H9 (cell line): Measurements from ENCODE around the gene CATSPERE. TPM values are rescaled to one million over a fixed set of nuclear protein-coding genes. Genes with fewer than 3 reads are reported as not detected.
"Not testable (repeated sequence)": the region's sequence is repeated elsewhere in the genome, so short reads cannot be mapped to it uniquely, and the experiment has no call there.

Experiments
- DNase-seq: peaks from one replicate; pipeline ENCODE4 v3.0.0-alpha.2; 2017
- H2AFZ ChIP-seq: one replicate; pipeline ENCODE4 v1.6.1; 2013; ENCODE audit warnings: mild to moderate bottlenecking, low read length, control low read depth, moderate library complexity
- H2AK5ac ChIP-seq: 2 replicates; pipeline ENCODE4 v1.6.1; 2013; ENCODE audit warnings: low read length, control low read depth, mixed read lengths; ENCODE audit not compliant: insufficient read length
- H2BK120ac ChIP-seq: one replicate; pipeline ENCODE4 v1.6.1; 2013; ENCODE audit warnings: low read depth, mild to moderate bottlenecking, low read length, control low read depth, inconsistent platforms; ENCODE audit not compliant: poor library complexity, severe bottlenecking
- H2BK12ac ChIP-seq: 2 replicates; pipeline ENCODE4 v1.6.1; 2013; ENCODE audit warnings: low read length, control low read depth, mixed read lengths, low read depth; ENCODE audit not compliant: insufficient read length
- H2BK15ac ChIP-seq: 2 replicates; pipeline ENCODE4 v1.6.1; 2013; ENCODE audit warnings: low read depth, low read length, control low read depth
- H2BK20ac ChIP-seq: one replicate; pipeline ENCODE4 v1.6.1; 2013; ENCODE audit warnings: low read depth, mild to moderate bottlenecking, low read length, control low read depth, inconsistent platforms; ENCODE audit not compliant: poor library complexity, severe bottlenecking
- H2BK5ac ChIP-seq: 2 replicates; pipeline ENCODE4 v1.6.1; 2013; ENCODE audit warnings: low read length, control low read depth, mixed read lengths; ENCODE audit not compliant: insufficient read length
- H3K14ac ChIP-seq: 2 replicates; pipeline ENCODE4 v1.6.1; 2013; ENCODE audit warnings: low read length, control low read depth; ENCODE audit not compliant: insufficient read depth
- H3K18ac ChIP-seq: 2 replicates; pipeline ENCODE4 v1.6.1; 2013; ENCODE audit warnings: low read depth, mild to moderate bottlenecking, mixed read lengths, low read length, control low read depth; ENCODE audit not compliant: insufficient read length
- H3K23ac ChIP-seq: 2 replicates; pipeline ENCODE4 v1.6.1; 2013; ENCODE audit warnings: low read length, control low read depth, mixed read lengths, low read depth; ENCODE audit not compliant: insufficient read length
- H3K23me2 ChIP-seq: 2 replicates; pipeline ENCODE4 v1.6.1; 2013; ENCODE audit warnings: low read depth, mild to moderate bottlenecking, mixed read lengths, low read length, control low read depth; ENCODE audit not compliant: insufficient read length, poor library complexity, severe bottlenecking
- H3K27ac ChIP-seq: 2 replicates; pipeline ENCODE4 v1.5.1; 2013; ENCODE audit warnings: low read length, control low read depth, mixed read lengths, low read depth; ENCODE audit not compliant: insufficient read length
- H3K27me3 ChIP-seq: 2 replicates; pipeline ENCODE4 v1.6.1; 2013; ENCODE audit warnings: low read length, control low read depth, inconsistent platforms; ENCODE audit not compliant: insufficient read depth
- H3K4ac ChIP-seq: 2 replicates; pipeline ENCODE4 v1.6.1; 2013; ENCODE audit warnings: low read depth, mild to moderate bottlenecking, control low read depth, inconsistent platforms, low read length, moderate library complexity
- H3K4me1 ChIP-seq: 2 replicates; pipeline ENCODE4 v1.6.1; 2013; ENCODE audit warnings: low read length, control low read depth, inconsistent platforms; ENCODE audit not compliant: insufficient read depth
- H3K4me2 ChIP-seq: 2 replicates; pipeline ENCODE4 v1.6.1; 2013; ENCODE audit warnings: low read length, control low read depth, mixed read lengths; ENCODE audit not compliant: insufficient read length, insufficient read depth
- H3K56ac ChIP-seq: 2 replicates; pipeline ENCODE4 v1.6.1; 2013; ENCODE audit warnings: low read depth, mild to moderate bottlenecking, mixed read lengths, low read length, control low read depth; ENCODE audit not compliant: insufficient read length
- H3K79me1 ChIP-seq: 2 replicates; pipeline ENCODE4 v1.6.1; 2013; ENCODE audit warnings: low read depth, mild to moderate bottlenecking, moderate library complexity, low read length, control low read depth, inconsistent platforms; ENCODE audit not compliant: insufficient read depth, poor library complexity, severe bottlenecking
- H3K79me2 ChIP-seq: 2 replicates; pipeline ENCODE4 v1.6.1; 2013; ENCODE audit warnings: low read length, control low read depth, inconsistent platforms; ENCODE audit not compliant: insufficient read depth
- H3K9ac ChIP-seq: 2 replicates; pipeline ENCODE4 v1.6.1; 2013; ENCODE audit warnings: low read length, control low read depth, mixed read lengths; ENCODE audit not compliant: insufficient read length; ENCODE audit errors: extremely low read depth
- H3K9me3 ChIP-seq: one replicate; pipeline ENCODE4 v1.6.1; 2013; ENCODE audit warnings: low read depth, low read length, inconsistent platforms; ENCODE audit not compliant: control insufficient read depth
- H3T11ph ChIP-seq: one replicate; pipeline ENCODE4 v1.6.1; 2013; ENCODE audit warnings: mild to moderate bottlenecking, low read length, control low read depth, inconsistent platforms
- H4K20me1 ChIP-seq: one replicate; pipeline ENCODE4 v1.6.1; 2013; ENCODE audit not compliant: control insufficient read depth, insufficient read length, insufficient read depth
- H4K5ac ChIP-seq: 2 replicates; pipeline ENCODE4 v1.6.1; 2013; ENCODE audit warnings: low read depth, mild to moderate bottlenecking, mixed read lengths, low read length, control low read depth; ENCODE audit not compliant: insufficient read length
- H4K8ac ChIP-seq: replicated peaks from 2 replicates; pipeline ENCODE4 v1.6.1; 2013; ENCODE audit warnings: low read length, control low read depth, mixed read lengths, low read depth; ENCODE audit not compliant: insufficient read length
- H4K91ac ChIP-seq: 2 replicates; pipeline ENCODE4 v1.6.1; 2013; ENCODE audit warnings: low read depth, mild to moderate bottlenecking, moderate library complexity, mixed read lengths, low read length, control low read depth; ENCODE audit not compliant: insufficient read length
- H3K27ac Mint-ChIP-seq, 3 experiments: 2 replicates in 2 of 3; 3 replicates in 1 of 3; pipeline ENCODE4 v1.8.0; 2020 to 2021; ENCODE audit warnings: mixed read lengths in 3 of 3, mild to moderate bottlenecking in 1 of 3, moderate library complexity in 1 of 3
- H3K27me3 Mint-ChIP-seq: 2 replicates; pipeline ENCODE4 v1.8.0; 2021; ENCODE audit warnings: low read depth, mild to moderate bottlenecking, moderate library complexity, mixed read lengths
- H3K36me3 Mint-ChIP-seq, 3 experiments: 2 replicates in 2 of 3; 3 replicates in 1 of 3; pipeline ENCODE4 v1.8.0; 2020 to 2021; ENCODE audit warnings: low read depth in 3 of 3, mixed read lengths in 3 of 3; ENCODE audit not compliant: insufficient read depth in 1 of 3
- H3K4me1 Mint-ChIP-seq, 2 experiments: 2 replicates each; pipeline ENCODE4 v1.8.0; 2020; ENCODE audit warnings: mixed read lengths in 2 of 2
- H3K4me3 Mint-ChIP-seq, 2 experiments: 2 replicates in 1 of 2; 3 replicates in 1 of 2; pipeline ENCODE4 v1.8.0; 2020 to 2021; ENCODE audit warnings: mild to moderate bottlenecking in 2 of 2, mixed read lengths in 2 of 2, moderate library complexity in 1 of 2
- H3K9me3 Mint-ChIP-seq, 2 experiments: 2 replicates in 1 of 2; 3 replicates in 1 of 2; pipeline ENCODE4 v1.8.0; 2020; ENCODE audit warnings: mild to moderate bottlenecking in 2 of 2, mixed read lengths in 2 of 2, moderate library complexity in 1 of 2
- WGBS: extraction: QIAGEN DNeasy Blood & Tissue Kit; methylation state at CpG from one replicate; pipeline ENCODE4 v1.1.7; 2013; ENCODE audit warnings: missing lambda C conversion rate, low lambda C conversion rate, mixed read lengths; ENCODE audit not compliant: insufficient read length; ENCODE audit errors: extremely low coverage; 5-methylcytosine and 5-hydroxymethylcytosine counted together
- total RNA-seq: library from RNA; stranded (reverse); gene quantifications from 2 replicates; pipeline ENCODE4 v1.2.1, GENCODE V29; 2021
- TF ChIP-seq, protein P1 (sequence below): fragments of 200-600 bp; sonication (generic); conservative IDR thresholded peaks from 3 replicates; pipeline ENCODE4 v1.8.0; 2021; ENCODE audit warnings: antibody characterized with exemption, mild to moderate bottlenecking

CATSPERE gene
- total RNA-seq, 1 experiment from 2014 or later = 0.31 TPM

DNA sequence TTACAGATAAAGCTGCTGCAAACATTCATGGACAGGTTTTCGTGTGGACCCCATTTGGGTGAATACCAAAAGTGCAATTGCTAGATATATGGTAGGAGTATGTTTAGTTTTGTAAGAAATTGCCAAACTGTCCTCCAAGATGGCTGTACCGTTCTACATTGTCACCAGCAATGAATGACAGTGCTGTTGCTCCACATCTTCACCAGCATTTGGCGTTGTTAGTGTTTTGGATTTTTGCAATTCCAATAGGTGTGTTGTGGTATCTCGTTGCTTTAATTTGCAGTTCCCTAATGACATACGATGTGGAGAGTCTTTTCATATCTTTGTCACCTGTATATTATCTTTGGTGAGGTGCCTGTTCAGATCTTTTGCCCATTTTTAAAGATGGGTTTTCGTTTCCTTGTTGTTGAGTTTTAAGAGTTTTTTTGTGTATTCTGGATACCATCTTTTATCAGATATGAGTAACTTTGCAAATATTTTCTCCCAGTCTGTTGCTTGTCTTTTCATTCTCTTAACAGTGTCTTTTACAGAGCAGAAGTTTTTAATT lies 12.1 kb downstream of the CATSPERE start:
- no peak overlapping the region for H3K56ac ChIP-seq

DNA sequence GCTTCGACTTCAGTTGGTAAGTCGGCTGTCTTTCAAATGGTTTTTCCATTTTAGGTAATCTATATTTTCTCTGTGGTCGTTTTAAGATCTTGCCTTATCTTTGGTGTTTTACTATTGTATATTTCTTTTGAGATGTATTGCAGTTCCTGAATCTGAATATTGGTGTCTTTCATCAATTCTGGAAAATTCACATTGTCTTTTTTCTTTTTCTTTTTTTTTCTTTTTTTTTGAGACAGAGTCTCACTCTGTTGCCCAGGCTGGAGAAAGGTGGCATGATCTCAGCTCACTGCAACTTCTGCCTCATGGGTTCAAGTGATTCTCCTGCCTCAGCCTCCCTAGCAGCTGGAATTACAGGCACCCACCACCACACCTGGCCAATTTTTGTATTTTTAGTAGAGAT lies 23.9 kb downstream of the CATSPERE start:
- H3K23ac ChIP-seq, H4K91ac ChIP-seq, H3K36me3 Mint-ChIP-seq, H2BK20ac ChIP-seq, H2BK15ac ChIP-seq, H4K8ac ChIP-seq, H2BK120ac ChIP-seq, H3T11ph ChIP-seq, H3K4me1 ChIP-seq, H3K9me3 ChIP-seq, H2BK5ac ChIP-seq, H4K20me1 ChIP-seq, H3K4me3 Mint-ChIP-seq, H3K4me2 ChIP-seq, H3K9me3 Mint-ChIP-seq, H4K5ac ChIP-seq, H3K79me1 ChIP-seq, H2AFZ ChIP-seq, H2BK12ac ChIP-seq, H3K79me2 ChIP-seq, H3K27me3 ChIP-seq, H3K27ac ChIP-seq, H3K18ac ChIP-seq, H3K14ac ChIP-seq, DNase-seq, H3K9ac ChIP-seq, H3K56ac ChIP-seq, H3K27ac Mint-ChIP-seq, H3K4ac ChIP-seq, H3K23me2 ChIP-seq, H2AK5ac ChIP-seq, H3K27me3 Mint-ChIP-seq: not testable (repeated sequence)
- no CpG with 5 or more reads among the region's 3 CpGs for WGBS
- H3K4me1 Mint-ChIP-seq = peaks cover 4 to 12% of the 10 kb centered on the region in 2 experiments

More for the DNA sequence above, 12.1 kb downstream of the CATSPERE start:
- Mint-ChIP-seq H3K4me1 (no peaks in the 10 kb centered on the region), H3K36me3 (peaks cover 0 to 4% (median 2%) of the 10 kb centered on the region in 3 experiments; a peak in 2 of 7 replicates), H3K27me3 (no peaks in the 10 kb centered on the region), H3K9me3 (peaks cover 0 to 4% of the 10 kb centered on the region in 2 experiments; a peak in 2 of 5 replicates), H3K4me3 (no peak overlapping the region), H3K27ac (no peak overlapping the region)
- no peaks in the 10 kb centered on the region for H3K9me3 ChIP-seq
- H4K8ac ChIP-seq = no peak overlapping the region
- no peak overlapping the region for H2BK120ac ChIP-seq
- H3K27ac ChIP-seq = no peak overlapping the region
- no peak for DNase-seq
- H3K23ac ChIP-seq = no peak overlapping the region
- H3T11ph ChIP-seq = no peak overlapping the region
- no peaks in the 10 kb centered on the region for H3K79me1 ChIP-seq
- H3K9ac ChIP-seq = no peak overlapping the region
- no peaks in the 10 kb centered on the region for H3K27me3 ChIP-seq
- no peak overlapping the region for H2BK20ac ChIP-seq
- H2BK15ac ChIP-seq = no peak overlapping the region
- H4K91ac ChIP-seq = no peak overlapping the region
- H3K14ac ChIP-seq = no peak overlapping the region
- no peak overlapping the region for H2BK12ac ChIP-seq
- H3K4me1 ChIP-seq = no peaks in the 10 kb centered on the region
- no peak overlapping the region for H2BK5ac ChIP-seq
- H3K4me2 ChIP-seq = no peak overlapping the region
- no peak overlapping the region for H4K5ac ChIP-seq
- WGBS = no CpG with 5 or more reads among the region's 6 CpGs
- H3K79me2 ChIP-seq = no peaks in the 10 kb centered on the region
- H3K18ac ChIP-seq = no peak overlapping the region
- TF ChIP-seq, protein P1, sequence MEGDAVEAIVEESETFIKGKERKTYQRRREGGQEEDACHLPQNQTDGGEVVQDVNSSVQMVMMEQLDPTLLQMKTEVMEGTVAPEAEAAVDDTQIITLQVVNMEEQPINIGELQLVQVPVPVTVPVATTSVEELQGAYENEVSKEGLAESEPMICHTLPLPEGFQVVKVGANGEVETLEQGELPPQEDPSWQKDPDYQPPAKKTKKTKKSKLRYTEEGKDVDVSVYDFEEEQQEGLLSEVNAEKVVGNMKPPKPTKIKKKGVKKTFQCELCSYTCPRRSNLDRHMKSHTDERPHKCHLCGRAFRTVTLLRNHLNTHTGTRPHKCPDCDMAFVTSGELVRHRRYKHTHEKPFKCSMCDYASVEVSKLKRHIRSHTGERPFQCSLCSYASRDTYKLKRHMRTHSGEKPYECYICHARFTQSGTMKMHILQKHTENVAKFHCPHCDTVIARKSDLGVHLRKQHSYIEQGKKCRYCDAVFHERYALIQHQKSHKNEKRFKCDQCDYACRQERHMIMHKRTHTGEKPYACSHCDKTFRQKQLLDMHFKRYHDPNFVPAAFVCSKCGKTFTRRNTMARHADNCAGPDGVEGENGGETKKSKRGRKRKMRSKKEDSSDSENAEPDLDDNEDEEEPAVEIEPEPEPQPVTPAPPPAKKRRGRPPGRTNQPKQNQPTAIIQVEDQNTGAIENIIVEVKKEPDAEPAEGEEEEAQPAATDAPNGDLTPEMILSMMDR = no peak
- H3K23me2 ChIP-seq = no peaks in the 10 kb centered on the region
- no peak overlapping the region for H3K4ac ChIP-seq
- H2AFZ ChIP-seq = no peak overlapping the region
- H4K20me1 ChIP-seq = no peaks in the 10 kb centered on the region
- H2AK5ac ChIP-seq = no peak overlapping the region
